Spleen (tissue), 7 donors: ENCODE measurements around the gene COPS8.

Experiments used
- POLR2A ChIP-seq, 3 donors: fragments of 450-650 bp; IDR thresholded peaks; one replicate each; pipeline ENCODE4 v1.5.1; 2017; ENCODE audit warnings: antibody characterized with exemption in 3 of 3, mild to moderate bottlenecking in 1 of 3
- POLR2AphosphoS5 ChIP-seq, 3 donors: sonication (generic); formaldehyde crosslinking; IDR thresholded peaks; one replicate each; pipeline ENCODE4 v1.5.1; 2017; ENCODE audit warnings: antibody characterized with exemption in 3 of 3
- TF ChIP-seq, protein P1 (sequence below), 11 experiments: fragments of 200-600 bp in 7 of 11; fragments of 450-650 bp in 4 of 11; sonication (generic) in 4 of 11; IDR thresholded peaks in 8 of 11; conservative IDR thresholded peaks in 3 of 11; 1 replicate in 7 of 11; 2 replicates in 4 of 11; pipeline versions ENCODE4 v1.4.0 to v1.8.0; 2016 to 2021; ENCODE audit warnings: antibody characterized with exemption in 11 of 11, inconsistent platforms in 4 of 11, mild to moderate bottlenecking in 1 of 11
- donor health status: DM: no; HTN: no; CAD: no; lungs with moderate emphysema.
- donor health status: DM: no; HTN: no; CAD: no.
- donor health status: DM: no; HTN: no; CAD: no.

DNA sequence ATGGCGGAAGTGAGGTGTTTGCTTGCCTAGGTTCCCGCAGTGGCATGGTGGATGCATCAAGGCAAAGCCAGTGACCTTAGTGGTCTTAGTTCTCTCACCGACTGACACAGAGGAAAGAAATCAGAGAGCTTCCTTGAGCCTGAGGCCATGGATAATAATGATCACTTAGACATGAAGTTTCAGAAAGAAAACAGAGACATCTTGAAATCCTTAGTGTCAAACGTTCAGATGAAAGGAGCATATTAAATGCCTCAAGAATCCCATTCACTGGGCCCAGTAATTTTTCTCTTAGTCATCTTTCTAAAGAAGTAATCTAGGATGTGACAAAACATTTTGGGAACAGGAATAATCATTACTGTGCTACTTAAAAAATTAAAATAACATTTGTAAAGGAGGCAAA, 35.2 kb downstream of the COPS8 start:
- TF ChIP-seq, protein P1, sequence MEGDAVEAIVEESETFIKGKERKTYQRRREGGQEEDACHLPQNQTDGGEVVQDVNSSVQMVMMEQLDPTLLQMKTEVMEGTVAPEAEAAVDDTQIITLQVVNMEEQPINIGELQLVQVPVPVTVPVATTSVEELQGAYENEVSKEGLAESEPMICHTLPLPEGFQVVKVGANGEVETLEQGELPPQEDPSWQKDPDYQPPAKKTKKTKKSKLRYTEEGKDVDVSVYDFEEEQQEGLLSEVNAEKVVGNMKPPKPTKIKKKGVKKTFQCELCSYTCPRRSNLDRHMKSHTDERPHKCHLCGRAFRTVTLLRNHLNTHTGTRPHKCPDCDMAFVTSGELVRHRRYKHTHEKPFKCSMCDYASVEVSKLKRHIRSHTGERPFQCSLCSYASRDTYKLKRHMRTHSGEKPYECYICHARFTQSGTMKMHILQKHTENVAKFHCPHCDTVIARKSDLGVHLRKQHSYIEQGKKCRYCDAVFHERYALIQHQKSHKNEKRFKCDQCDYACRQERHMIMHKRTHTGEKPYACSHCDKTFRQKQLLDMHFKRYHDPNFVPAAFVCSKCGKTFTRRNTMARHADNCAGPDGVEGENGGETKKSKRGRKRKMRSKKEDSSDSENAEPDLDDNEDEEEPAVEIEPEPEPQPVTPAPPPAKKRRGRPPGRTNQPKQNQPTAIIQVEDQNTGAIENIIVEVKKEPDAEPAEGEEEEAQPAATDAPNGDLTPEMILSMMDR (IDR thresholded peaks at IDR 0.05 in 8 of 11, conservative IDR thresholded peaks at IDR 0.05 in 3 of 11) = no peak
- no peak for TF ChIP-seq POLR2A (IDR thresholded peaks at IDR 0.05)
- TF ChIP-seq POLR2AphosphoS5 (IDR thresholded peaks at IDR 0.05) = no peak
